Endodermal cell (in vitro differentiated cells): ENCODE measurements around the gene ANXA3. TPM values are rescaled to one million over a fixed set of nuclear protein-coding genes. Genes with fewer than 3 reads are reported as not detected.

Experiments
- DNase-seq: peaks from one replicate; pipeline ENCODE4 v3.0.0-alpha.2; 2017
- H3K27ac ChIP-seq: 2 replicates; pipeline ENCODE4 v1.5.1; 2013; ENCODE audit warnings: mild to moderate bottlenecking, low read depth, low read length, moderate library complexity
- H3K27me3 ChIP-seq: 2 replicates; pipeline ENCODE4 v1.6.1; 2013; ENCODE audit warnings: mild to moderate bottlenecking, low read length, moderate library complexity; ENCODE audit not compliant: insufficient read depth, control insufficient read depth, poor library complexity, severe bottlenecking
- H3K36me3 ChIP-seq: 2 replicates; pipeline ENCODE4 v1.7.0; 2013; ENCODE audit warnings: mild to moderate bottlenecking, low read length, moderate library complexity; ENCODE audit not compliant: control insufficient read depth, insufficient read depth
- H3K4me1 ChIP-seq: one replicate; pipeline ENCODE4 v1.7.0; 2013; ENCODE audit warnings: low read length; ENCODE audit not compliant: control insufficient read depth, insufficient read depth
- H3K4me3 ChIP-seq: 2 replicates; pipeline ENCODE4 v1.5.1; 2013; ENCODE audit warnings: mild to moderate bottlenecking, low read length, moderate library complexity
- H3K9ac ChIP-seq: 2 replicates; pipeline ENCODE4 v1.6.1; 2013; ENCODE audit warnings: mild to moderate bottlenecking, low read length, moderate library complexity; ENCODE audit not compliant: poor library complexity, severe bottlenecking; ENCODE audit errors: extremely low read depth
- H3K9me3 ChIP-seq: 2 replicates; pipeline ENCODE4 v1.6.1; 2013; ENCODE audit warnings: mild to moderate bottlenecking, low read length, moderate library complexity; ENCODE audit not compliant: control insufficient read depth
- H3K27ac Mint-ChIP-seq: 2 replicates; pipeline ENCODE4 v1.8.0; 2020; ENCODE audit warnings: mixed read lengths
- H3K27me3 Mint-ChIP-seq: 2 replicates; pipeline ENCODE4 v1.8.0; 2021; ENCODE audit warnings: mild to moderate bottlenecking, mixed read lengths; ENCODE audit not compliant: insufficient read depth
- H3K36me3 Mint-ChIP-seq: 2 replicates; pipeline ENCODE4 v1.8.0; 2020; ENCODE audit warnings: low read depth, mixed read lengths
- H3K4me1 Mint-ChIP-seq: 2 replicates; pipeline ENCODE4 v1.8.0; 2020; ENCODE audit warnings: mixed read lengths
- H3K4me3 Mint-ChIP-seq: 2 replicates; pipeline ENCODE4 v1.8.0; 2020; ENCODE audit warnings: mild to moderate bottlenecking, moderate library complexity, mixed read lengths
- H3K9me3 Mint-ChIP-seq: 2 replicates; pipeline ENCODE4 v1.8.0; 2020; ENCODE audit warnings: mild to moderate bottlenecking, mixed read lengths
- WGBS, 2 experiments: methylation state at CpG; one replicate each; pipeline versions ENCODE4 v1.1.5 to v1.1.7; 2013; ENCODE audit warnings: missing lambda C conversion rate in 2 of 2, mixed read lengths in 1 of 2; ENCODE audit not compliant: insufficient coverage in 1 of 2, insufficient read length in 1 of 2; 5-methylcytosine and 5-hydroxymethylcytosine counted together
- total RNA-seq, 2 donors: library from RNA; stranded (reverse); fragmentation: NEBNext Ultra II Directional in 1 of 2; extraction: Animal tissue kit (Norgen Biotek cat#: 25700) in 1 of 2; gene quantifications; 2 replicates in 1 of 2; 3 replicates in 1 of 2; pipeline ENCODE4 v1.2.1, GENCODE V29; 2021
- TF ChIP-seq, protein P1 (sequence below): fragments of 200-600 bp; sonication (generic); conservative IDR thresholded peaks from 2 replicates; pipeline ENCODE4 v1.5.0; 2021; ENCODE audit warnings: antibody characterized with exemption, mild to moderate bottlenecking

ANXA3 gene
- total RNA-seq, 2 donors from 2014 or later, result 25.5 to 43.9 TPM

DNA sequence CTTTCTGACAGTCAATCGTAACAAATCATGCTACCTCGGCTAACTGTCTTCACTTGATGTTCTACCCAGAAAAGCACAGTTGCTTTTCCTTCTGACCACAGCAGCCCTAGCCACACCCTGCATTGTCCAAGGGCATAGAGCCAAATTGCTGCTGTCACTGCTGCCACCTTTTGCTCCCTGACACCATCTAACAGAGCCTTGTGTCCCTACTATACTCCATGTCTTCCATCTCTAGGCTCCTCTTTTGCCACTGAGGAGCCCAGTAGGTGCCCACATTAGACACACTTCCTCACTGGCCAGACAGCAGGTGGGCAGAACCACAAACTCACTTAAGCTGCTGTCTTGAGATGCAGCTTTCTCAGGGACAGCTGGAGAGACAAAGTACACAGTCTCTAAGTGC, 91.4 kb downstream of the ANXA3 start:
- no peak overlapping the region for H3K27ac ChIP-seq
- H3K4me3 Mint-ChIP-seq, result no peak overlapping the region
- 93 to 100% methylated on average over 2 of the region's 2 CpGs for WGBS, 2 experiments
- H3K36me3 Mint-ChIP-seq, result no peaks in the 10 kb centered on the region
- DNase-seq, result no peak
- H3K27me3 Mint-ChIP-seq, result no peaks in the 10 kb centered on the region
- H3K36me3 ChIP-seq, result no peaks in the 10 kb centered on the region
- peaks cover 4% of the 10 kb centered on the region for H3K4me1 Mint-ChIP-seq
- H3K4me1 ChIP-seq, result no peaks in the 10 kb centered on the region
- TF ChIP-seq, protein P1, sequence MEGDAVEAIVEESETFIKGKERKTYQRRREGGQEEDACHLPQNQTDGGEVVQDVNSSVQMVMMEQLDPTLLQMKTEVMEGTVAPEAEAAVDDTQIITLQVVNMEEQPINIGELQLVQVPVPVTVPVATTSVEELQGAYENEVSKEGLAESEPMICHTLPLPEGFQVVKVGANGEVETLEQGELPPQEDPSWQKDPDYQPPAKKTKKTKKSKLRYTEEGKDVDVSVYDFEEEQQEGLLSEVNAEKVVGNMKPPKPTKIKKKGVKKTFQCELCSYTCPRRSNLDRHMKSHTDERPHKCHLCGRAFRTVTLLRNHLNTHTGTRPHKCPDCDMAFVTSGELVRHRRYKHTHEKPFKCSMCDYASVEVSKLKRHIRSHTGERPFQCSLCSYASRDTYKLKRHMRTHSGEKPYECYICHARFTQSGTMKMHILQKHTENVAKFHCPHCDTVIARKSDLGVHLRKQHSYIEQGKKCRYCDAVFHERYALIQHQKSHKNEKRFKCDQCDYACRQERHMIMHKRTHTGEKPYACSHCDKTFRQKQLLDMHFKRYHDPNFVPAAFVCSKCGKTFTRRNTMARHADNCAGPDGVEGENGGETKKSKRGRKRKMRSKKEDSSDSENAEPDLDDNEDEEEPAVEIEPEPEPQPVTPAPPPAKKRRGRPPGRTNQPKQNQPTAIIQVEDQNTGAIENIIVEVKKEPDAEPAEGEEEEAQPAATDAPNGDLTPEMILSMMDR, result no peak
- no peak overlapping the region for H3K4me3 ChIP-seq
- no peak overlapping the region for H3K27ac Mint-ChIP-seq
- H3K27me3 ChIP-seq, result no peaks in the 10 kb centered on the region
- H3K9ac ChIP-seq, result no peak overlapping the region
- H3K9me3 Mint-ChIP-seq, result no peaks in the 10 kb centered on the region
- H3K9me3 ChIP-seq, result no peaks in the 10 kb centered on the region

DNA sequence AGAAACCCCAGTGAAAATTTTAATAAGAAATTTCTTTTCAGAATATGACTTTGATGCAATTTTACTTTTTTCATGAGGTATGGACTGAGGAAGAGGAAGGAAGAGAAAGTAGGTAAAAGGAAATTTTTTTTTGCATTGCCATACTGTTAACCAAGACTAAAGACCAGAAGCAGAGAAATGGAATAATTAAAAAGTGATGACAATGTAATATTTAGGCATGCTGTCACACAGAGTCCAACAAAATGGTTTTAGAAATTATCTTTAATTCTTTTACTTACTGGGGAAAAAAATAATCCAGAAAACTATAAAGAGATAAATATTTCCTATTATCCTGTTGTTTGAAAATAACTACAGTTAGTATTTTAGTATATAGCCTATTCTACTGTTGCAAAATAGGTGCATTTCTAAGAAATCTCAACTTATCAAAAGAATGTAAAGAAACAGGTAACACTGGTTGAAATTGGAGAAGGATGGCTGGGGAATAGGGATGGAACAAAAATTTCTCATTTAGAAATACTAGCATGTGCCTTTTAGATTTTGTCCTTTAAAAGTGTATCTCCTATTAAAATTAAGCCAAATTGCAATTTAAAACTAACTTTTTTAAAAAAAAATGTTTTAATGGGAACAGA, 92.6 kb downstream of the ANXA3 start:
- Histone ChIP-seq H3K9me3 (no peaks in the 10 kb centered on the region), H3K27ac (no peak overlapping the region), H3K36me3 (no peaks in the 10 kb centered on the region), H3K4me3 (no peak overlapping the region), H3K4me1 (no peaks in the 10 kb centered on the region), H3K27me3 (no peaks in the 10 kb centered on the region), H3K9ac (no peak overlapping the region)
- no peak for DNase-seq
- H3K9me3 Mint-ChIP-seq, result no peaks in the 10 kb centered on the region
- H3K27ac Mint-ChIP-seq, result no peak overlapping the region
- H3K27me3 Mint-ChIP-seq, result no peaks in the 10 kb centered on the region
- no peaks in the 10 kb centered on the region for H3K36me3 Mint-ChIP-seq
- peaks cover 6% of the 10 kb centered on the region for H3K4me1 Mint-ChIP-seq
- TF ChIP-seq, protein P1, result no peak
- no peak overlapping the region for H3K4me3 Mint-ChIP-seq

DNA sequence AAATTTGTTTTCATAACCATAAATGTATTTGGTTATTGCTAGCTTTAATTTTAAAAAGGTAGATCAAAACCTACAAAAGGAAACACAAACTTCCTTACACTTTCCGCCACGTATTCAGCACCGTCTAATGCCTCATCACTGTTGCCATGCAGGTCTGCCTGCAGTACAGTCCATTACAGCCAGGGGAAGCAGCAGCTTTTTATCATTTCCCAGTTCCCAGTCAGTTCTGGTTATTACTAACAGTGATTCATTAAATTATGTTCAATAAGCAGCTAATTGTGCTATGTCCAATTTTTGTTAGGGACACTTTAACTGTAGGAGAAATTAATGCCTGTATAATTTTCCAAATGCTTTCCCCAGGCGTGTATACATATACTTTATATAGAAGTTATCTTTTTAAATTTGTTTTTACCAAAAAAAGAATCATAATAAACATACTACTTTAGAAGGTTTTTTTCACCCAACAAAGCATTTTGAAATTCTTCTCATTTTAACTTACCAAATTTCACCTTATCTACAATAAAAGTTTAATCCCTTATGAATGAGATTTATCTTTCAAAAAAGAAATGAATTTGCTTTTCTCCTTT, 93.3 kb downstream of the ANXA3 start:
- Histone ChIP-seq H3K4me3 (no peak overlapping the region), H3K27ac (no peak overlapping the region)
- TF ChIP-seq, protein P1, result peak; percentile 91

More for the DNA sequence above, 93.3 kb downstream of the ANXA3 start:
- Mint-ChIP-seq H3K9me3 (no peaks in the 10 kb centered on the region), H3K27ac (no peak overlapping the region), H3K4me3 (no peak overlapping the region), H3K27me3 (no peaks in the 10 kb centered on the region), H3K4me1 (peaks cover 6% of the 10 kb centered on the region), H3K36me3 (no peaks in the 10 kb centered on the region)
- Histone ChIP-seq H3K9ac (no peak overlapping the region), H3K27me3 (no peaks in the 10 kb centered on the region), H3K4me1 (no peaks in the 10 kb centered on the region), H3K36me3 (no peaks in the 10 kb centered on the region), H3K9me3 (no peaks in the 10 kb centered on the region)
- 40 to 71% methylated on average over 1 to 3 of the region's 4 CpGs for WGBS, 2 experiments
- peak; percentile 77 for DNase-seq
